Mesendoderm (in vitro differentiated cells): ENCODE results near the gene NR4A3.
A peak's percentile ranks its signal among the peaks of the same experiment; 100 is the strongest.

Source experiments
- DNase-seq: peaks from one replicate; pipeline ENCODE4 v3.0.0; 2013
- H2AK5ac ChIP-seq: 2 replicates; pipeline ENCODE4 v1.6.1; 2013; ENCODE audit warnings: low read length, inconsistent platforms
- H2BK120ac ChIP-seq: 2 replicates; pipeline ENCODE4 v1.6.1; 2013; ENCODE audit warnings: low read depth, mild to moderate bottlenecking, low read length, moderate library complexity, mixed read lengths
- H2BK15ac ChIP-seq: replicated peaks from 2 replicates; pipeline ENCODE4 v1.6.1; 2013; ENCODE audit warnings: low read depth, mild to moderate bottlenecking, moderate library complexity
- H2BK5ac ChIP-seq: 2 replicates; pipeline ENCODE4 v1.6.1; 2013; ENCODE audit warnings: low read length, inconsistent platforms
- H3K18ac ChIP-seq: 2 replicates; pipeline ENCODE4 v1.6.1; 2013; ENCODE audit warnings: mild to moderate bottlenecking, low read length, mixed read lengths
- H3K23ac ChIP-seq: one replicate; pipeline ENCODE4 v1.6.1; 2013; ENCODE audit warnings: low read length
- H3K27ac ChIP-seq: 2 replicates; pipeline ENCODE4 v1.5.1; 2013; ENCODE audit warnings: low read depth, mild to moderate bottlenecking, inconsistent platforms, low read length, moderate library complexity
- H3K27me3 ChIP-seq: 2 replicates; pipeline ENCODE4 v1.6.1; 2013; ENCODE audit warnings: low read length, control low read depth, mild to moderate bottlenecking, inconsistent platforms; ENCODE audit not compliant: insufficient read depth, poor library complexity
- H3K36me3 ChIP-seq: 2 replicates; pipeline ENCODE4 v1.6.1; 2013; ENCODE audit warnings: low read length, inconsistent platforms; ENCODE audit not compliant: control insufficient read depth, insufficient read depth
- H3K4ac ChIP-seq: one replicate; pipeline ENCODE4 v1.6.1; 2013; ENCODE audit warnings: low read depth, mild to moderate bottlenecking, low read length, moderate library complexity
- H3K4me1 ChIP-seq: 2 replicates; pipeline ENCODE4 v1.6.1; 2013; ENCODE audit warnings: low read depth, low read length, inconsistent platforms; ENCODE audit not compliant: control insufficient read depth
- H3K4me2 ChIP-seq: 2 replicates; pipeline ENCODE4 v1.6.1; 2013; ENCODE audit warnings: low read length
- H3K4me3 ChIP-seq: 2 replicates; pipeline ENCODE4 v1.5.1; 2013; ENCODE audit warnings: mild to moderate bottlenecking, low read length
- H3K56ac ChIP-seq: one replicate; pipeline ENCODE4 v1.6.1; 2013; ENCODE audit warnings: low read length
- H3K79me1 ChIP-seq: 2 replicates; pipeline ENCODE4 v1.6.1; 2013; ENCODE audit warnings: low read length, inconsistent platforms
- H3K79me2 ChIP-seq: 2 replicates; pipeline ENCODE4 v1.6.1; 2013; ENCODE audit warnings: mild to moderate bottlenecking, low read length; ENCODE audit not compliant: control insufficient read depth, insufficient read depth
- H3K9ac ChIP-seq: 2 replicates; pipeline ENCODE4 v1.6.1; 2013; ENCODE audit warnings: low read length, inconsistent platforms
- H4K5ac ChIP-seq: one replicate; pipeline ENCODE4 v1.6.1; 2013; ENCODE audit warnings: low read length
- H4K8ac ChIP-seq: one replicate; pipeline ENCODE4 v1.6.1; 2013; ENCODE audit warnings: low read depth, mild to moderate bottlenecking, control low read depth, low read length, moderate library complexity
- WGBS: extraction: QIAGEN DNeasy Blood & Tissue Kit; methylation state at CpG from one replicate; pipeline ENCODE4 v1.1.7; 2013; ENCODE audit warnings: low lambda C conversion rate, missing lambda C conversion rate; ENCODE audit not compliant: insufficient coverage; ENCODE audit errors: extremely low coverage; 5-methylcytosine and 5-hydroxymethylcytosine counted together

The NR4A3 gene

DNA sequence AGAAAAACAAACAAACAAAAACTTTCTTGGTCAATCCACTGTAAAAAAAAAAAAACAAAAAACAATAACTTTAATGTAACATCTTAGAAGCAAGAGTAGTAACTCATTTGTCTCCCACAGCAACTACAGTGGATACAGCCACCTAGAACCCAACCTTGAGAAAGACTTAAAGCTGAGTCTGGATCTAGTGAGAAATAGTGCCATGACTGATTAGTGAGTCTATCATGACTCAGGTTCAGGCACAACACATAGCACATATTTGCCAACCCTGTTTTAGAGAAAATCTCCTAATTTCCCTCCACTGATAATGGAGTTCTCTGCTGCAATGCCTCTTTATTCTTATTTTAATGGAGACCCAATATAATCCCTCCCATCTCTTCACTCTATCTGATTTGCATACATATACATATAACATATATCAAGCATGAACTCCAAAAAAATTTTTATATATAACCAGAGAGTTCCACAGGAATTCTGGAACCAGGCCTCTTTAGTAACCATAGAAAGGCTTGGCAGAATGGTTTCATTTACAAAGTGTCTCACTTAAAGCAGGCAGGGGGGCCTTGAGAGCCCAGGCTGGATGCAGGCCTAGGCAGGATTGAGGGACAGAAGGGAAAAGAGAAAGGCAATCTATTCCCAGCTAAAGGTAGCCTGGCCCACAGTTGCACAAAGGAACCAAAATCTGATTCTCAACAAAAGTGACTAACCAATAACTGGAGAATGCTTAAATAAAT, 11.9 kb upstream of the NR4A3 start:
- peaks cover 11% of the 10 kb centered on the region for H3K4me1 ChIP-seq
- H4K8ac ChIP-seq = peak overlapping the region; percentile 13
- no peak overlapping the region for H3K4ac ChIP-seq
- H3K27ac ChIP-seq = no peak overlapping the region
- H4K5ac ChIP-seq = no peak overlapping the region
- no peaks in the 10 kb centered on the region for H3K79me2 ChIP-seq
- no peak overlapping the region for H3K18ac ChIP-seq
- no peak overlapping the region for H3K4me2 ChIP-seq
- DNase-seq = no peak
- no peak overlapping the region for H3K56ac ChIP-seq
- no peaks in the 10 kb centered on the region for H3K27me3 ChIP-seq
- no peak overlapping the region for H3K4me3 ChIP-seq
- H2BK5ac ChIP-seq = no peak overlapping the region
- H3K79me1 ChIP-seq = peaks cover 1% of the 10 kb centered on the region
- no peak overlapping the region for H3K9ac ChIP-seq
- no peak overlapping the region for H2BK120ac ChIP-seq
- no peak overlapping the region for H3K23ac ChIP-seq
- no peak overlapping the region for H2AK5ac ChIP-seq
- H3K36me3 ChIP-seq = no peaks in the 10 kb centered on the region
- no peak overlapping the region for H2BK15ac ChIP-seq

DNA sequence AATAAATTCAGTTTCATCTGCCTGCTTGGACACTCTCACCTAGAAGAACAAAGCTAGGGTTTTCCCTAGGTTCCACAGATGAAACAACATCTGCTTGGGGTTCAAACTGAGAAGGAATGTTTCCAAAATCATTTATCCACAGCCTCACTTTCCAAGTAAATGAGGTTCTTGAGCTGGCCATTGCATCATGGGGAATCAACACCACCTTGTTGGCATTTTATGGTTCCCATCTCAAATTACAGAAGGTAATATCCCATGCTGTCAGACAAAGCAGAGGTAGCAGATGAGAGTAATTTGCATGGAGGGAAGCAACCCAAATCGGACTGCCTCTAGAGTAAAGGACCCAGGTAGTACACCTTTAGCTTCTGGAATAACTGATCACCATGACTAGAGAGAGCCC, 10.5 kb upstream of the NR4A3 start:
- Histone ChIP-seq H2AK5ac (no peak overlapping the region), H2BK120ac (no peak overlapping the region), H3K79me2 (no peaks in the 10 kb centered on the region), H4K8ac (no peak overlapping the region), H3K27me3 (no peaks in the 10 kb centered on the region), H3K4me1 (peaks cover 14% of the 10 kb centered on the region), H3K9ac (no peak overlapping the region), H3K36me3 (no peaks in the 10 kb centered on the region), H3K56ac (no peak overlapping the region), H3K4me3 (no peak overlapping the region), H3K27ac (no peak overlapping the region), H3K18ac (no peak overlapping the region), H3K4me2 (no peak overlapping the region), H4K5ac (no peak overlapping the region), H3K4ac (peak overlapping the region; percentile 45), H2BK15ac (no peak overlapping the region), H2BK5ac (no peak overlapping the region), H3K79me1 (peaks cover 1% of the 10 kb centered on the region), H3K23ac (no peak overlapping the region)
- no peak for DNase-seq
- WGBS = no CpG with 5 or more reads among the region's 1 CpG

DNA sequence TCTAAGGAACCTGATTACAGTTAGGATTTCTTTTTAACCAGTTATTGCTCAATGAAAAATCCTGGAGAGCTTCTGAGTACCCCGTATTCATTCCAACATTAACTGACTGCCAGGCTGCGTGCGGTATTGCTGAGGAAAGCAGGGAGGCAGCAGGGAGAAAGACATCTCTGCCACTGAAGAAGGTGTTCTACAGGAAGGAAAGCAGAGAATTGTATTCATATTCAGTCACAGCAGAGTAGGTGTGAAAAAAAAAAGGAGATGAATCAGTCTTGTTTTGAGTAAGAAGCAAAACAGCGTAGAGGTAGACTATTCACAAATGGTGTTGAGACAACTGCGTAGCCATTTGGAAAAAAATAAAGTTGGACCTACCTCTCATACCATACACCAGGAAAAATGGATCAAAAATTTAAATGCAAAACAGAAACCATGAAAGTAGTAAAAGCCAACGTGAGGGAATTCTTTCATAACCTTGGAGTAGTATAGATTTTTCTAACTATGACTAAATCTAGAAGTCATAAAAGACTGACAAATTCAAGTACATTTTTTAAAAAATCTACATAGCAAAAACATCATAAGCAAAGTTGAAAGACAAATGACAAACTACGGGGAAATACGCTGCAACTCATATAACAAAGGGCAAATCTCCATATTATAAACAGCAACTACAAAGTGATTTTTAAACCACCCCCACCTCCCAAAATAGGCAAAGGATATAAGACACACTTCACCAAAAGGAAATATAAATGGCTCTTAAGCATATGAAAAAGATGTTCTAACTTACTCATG, 9.9 kb upstream of the NR4A3 start:
- Histone ChIP-seq H3K4me2 (no peak overlapping the region), H3K27me3 (no peaks in the 10 kb centered on the region), H2BK5ac (no peak overlapping the region), H3K4me3 (no peak overlapping the region), H3K79me1 (peaks cover 1% of the 10 kb centered on the region), H3K36me3 (no peaks in the 10 kb centered on the region), H4K8ac (no peak overlapping the region), H2BK15ac (no peak overlapping the region), H3K56ac (no peak overlapping the region), H3K4me1 (peaks cover 14% of the 10 kb centered on the region), H3K9ac (no peak overlapping the region), H3K27ac (no peak overlapping the region), H3K23ac (no peak overlapping the region), H4K5ac (no peak overlapping the region), H3K4ac (no peak overlapping the region), H3K79me2 (no peaks in the 10 kb centered on the region), H2BK120ac (no peak overlapping the region), H3K18ac (no peak overlapping the region), H2AK5ac (no peak overlapping the region)
- no CpG with 5 or more reads among the region's 8 CpGs for WGBS
- peak; percentile 49 for DNase-seq

DNA sequence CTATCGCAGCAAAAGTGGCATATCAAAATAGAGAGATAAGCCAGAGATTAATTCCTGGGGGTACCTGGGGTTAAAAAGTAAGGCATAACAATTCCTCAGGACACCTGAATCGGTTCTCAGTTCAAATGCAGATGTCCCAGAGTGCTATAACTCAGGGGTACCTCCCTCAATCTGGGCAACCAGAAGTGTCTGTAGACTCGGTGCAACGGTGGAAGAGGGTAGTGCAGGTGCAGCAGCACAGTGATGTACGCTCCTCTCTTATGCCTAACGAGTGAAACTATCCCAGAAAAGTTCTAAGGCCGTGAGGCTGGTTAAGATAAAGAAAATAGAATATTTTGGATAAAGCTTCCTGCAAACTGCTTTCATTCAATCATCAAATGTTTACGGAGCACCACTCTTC, 7.9 kb upstream of the NR4A3 start:
- Histone ChIP-seq H2BK120ac (no peak overlapping the region), H3K18ac (no peak overlapping the region)
- no CpG with 5 or more reads among the region's 8 CpGs for WGBS

DNA sequence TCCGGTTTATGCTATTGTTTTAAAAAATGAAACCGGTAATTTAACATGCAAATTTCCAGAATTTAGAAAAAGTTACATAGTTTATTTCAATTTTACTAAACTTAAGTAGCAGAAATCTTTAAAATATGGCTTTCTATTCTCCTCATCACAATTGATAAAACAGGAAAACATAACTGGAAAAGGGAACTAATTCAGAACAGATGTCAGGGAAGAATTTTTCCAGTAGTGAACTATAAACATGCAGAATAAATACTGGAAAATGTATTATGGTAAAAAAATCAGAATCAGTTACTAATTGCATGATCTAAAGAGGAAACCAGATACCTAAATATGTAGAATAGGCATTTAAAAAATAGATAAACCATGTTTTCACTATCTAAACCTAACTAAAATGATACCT, 7.3 kb upstream of the NR4A3 start:
- WGBS = no CpG with 5 or more reads among the region's 2 CpGs
- no peak for DNase-seq
- no peak overlapping the region for H2BK120ac ChIP-seq
- no peak overlapping the region for H3K9ac ChIP-seq
- peaks cover 18% of the 10 kb centered on the region for H3K4me1 ChIP-seq
- H3K23ac ChIP-seq = no peak overlapping the region
- H4K5ac ChIP-seq = no peak overlapping the region
- H3K18ac ChIP-seq = no peak overlapping the region
- H3K4me3 ChIP-seq = no peak overlapping the region
- H3K27me3 ChIP-seq = no peaks in the 10 kb centered on the region
- no peak overlapping the region for H2BK5ac ChIP-seq
- no peak overlapping the region for H3K4me2 ChIP-seq
- no peak overlapping the region for H3K4ac ChIP-seq
- no peak overlapping the region for H2AK5ac ChIP-seq
- no peaks in the 10 kb centered on the region for H3K79me2 ChIP-seq
- H3K56ac ChIP-seq = no peak overlapping the region
- H3K36me3 ChIP-seq = no peaks in the 10 kb centered on the region
- H3K79me1 ChIP-seq = peaks cover 1% of the 10 kb centered on the region
- H2BK15ac ChIP-seq = no peak overlapping the region
- H3K27ac ChIP-seq = no peak overlapping the region
- no peak overlapping the region for H4K8ac ChIP-seq

More for the DNA sequence above, 7.9 kb upstream of the NR4A3 start:
- Histone ChIP-seq H3K27ac (no peak overlapping the region), H3K9ac (no peak overlapping the region), H3K79me1 (peaks cover 1% of the 10 kb centered on the region), H3K36me3 (no peaks in the 10 kb centered on the region), H2AK5ac (no peak overlapping the region), H3K56ac (no peak overlapping the region), H4K8ac (no peak overlapping the region), H2BK5ac (no peak overlapping the region), H2BK15ac (no peak overlapping the region), H3K4me3 (no peak overlapping the region), H3K27me3 (no peaks in the 10 kb centered on the region), H3K4me2 (no peak overlapping the region), H3K4ac (no peak overlapping the region), H3K4me1 (peaks cover 18% of the 10 kb centered on the region), H3K23ac (no peak overlapping the region), H3K79me2 (no peaks in the 10 kb centered on the region), H4K5ac (no peak overlapping the region)
- DNase-seq = no peak
